GM12865 (cell line): Measurements from ENCODE around the gene USP36.

ENCODE experiments used
- DNase-seq: peaks from one replicate; pipeline ENCODE4 v3.0.0; 2010; ENCODE audit warnings: low read depth
- H3K4me3 ChIP-seq: 2 replicates; pipeline ENCODE4 v1.5.1; 2011; ENCODE audit warnings: mild to moderate bottlenecking, low read depth, low read length, control low read depth
- TF ChIP-seq, protein P1 (sequence below): IDR thresholded peaks from 2 replicates; pipeline ENCODE4 v1.5.1; 2011; ENCODE audit warnings: low read length, control low read depth, low read depth, inconsistent platforms; ENCODE audit not compliant: insufficient read depth; ENCODE audit errors: missing control alignments

USP36 gene

DNA sequence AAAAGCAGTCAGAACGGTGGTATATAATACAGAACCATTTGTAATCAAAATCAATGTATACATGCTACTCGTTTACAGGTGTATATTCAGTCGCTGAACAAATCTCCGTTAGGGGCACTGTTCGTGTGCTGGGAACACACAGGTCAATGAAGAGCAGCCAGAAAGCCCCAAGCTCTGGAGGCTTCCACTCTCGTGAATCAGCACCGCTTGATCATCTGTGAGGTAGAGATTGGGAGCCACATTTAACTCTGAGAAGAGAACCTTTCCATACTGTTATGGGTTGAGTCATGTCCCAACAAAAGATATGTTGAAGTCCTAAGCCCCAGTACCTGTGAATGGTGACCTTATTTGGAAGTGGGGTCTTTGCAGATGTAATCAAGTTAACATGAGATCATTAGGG lies 53.2 kb downstream of the USP36 start:
- DNase-seq, result peak; percentile 70
- TF ChIP-seq, protein P1, sequence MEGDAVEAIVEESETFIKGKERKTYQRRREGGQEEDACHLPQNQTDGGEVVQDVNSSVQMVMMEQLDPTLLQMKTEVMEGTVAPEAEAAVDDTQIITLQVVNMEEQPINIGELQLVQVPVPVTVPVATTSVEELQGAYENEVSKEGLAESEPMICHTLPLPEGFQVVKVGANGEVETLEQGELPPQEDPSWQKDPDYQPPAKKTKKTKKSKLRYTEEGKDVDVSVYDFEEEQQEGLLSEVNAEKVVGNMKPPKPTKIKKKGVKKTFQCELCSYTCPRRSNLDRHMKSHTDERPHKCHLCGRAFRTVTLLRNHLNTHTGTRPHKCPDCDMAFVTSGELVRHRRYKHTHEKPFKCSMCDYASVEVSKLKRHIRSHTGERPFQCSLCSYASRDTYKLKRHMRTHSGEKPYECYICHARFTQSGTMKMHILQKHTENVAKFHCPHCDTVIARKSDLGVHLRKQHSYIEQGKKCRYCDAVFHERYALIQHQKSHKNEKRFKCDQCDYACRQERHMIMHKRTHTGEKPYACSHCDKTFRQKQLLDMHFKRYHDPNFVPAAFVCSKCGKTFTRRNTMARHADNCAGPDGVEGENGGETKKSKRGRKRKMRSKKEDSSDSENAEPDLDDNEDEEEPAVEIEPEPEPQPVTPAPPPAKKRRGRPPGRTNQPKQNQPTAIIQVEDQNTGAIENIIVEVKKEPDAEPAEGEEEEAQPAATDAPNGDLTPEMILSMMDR, result peak; percentile 51

GRCh38 chr17:78785663-78786057 lies 55.0 kb downstream of the USP36 start:
- TF ChIP-seq, protein P1, result no peak
- DNase-seq, result no peak
- no peak overlapping the region for H3K4me3 ChIP-seq

More for the DNA sequence above, 53.2 kb downstream of the USP36 start:
- no peak overlapping the region for H3K4me3 ChIP-seq

- TF ChIP-seq, protein P1, result no peak
- no peak overlapping the region for H3K4me3 ChIP-seq
- DNase-seq, result no peak
Measured at GRCh38 chr17:78785011-78785662, 55.5 kb downstream of the USP36 start.

- TF ChIP-seq, protein P1, result no peak
- H3K4me3 ChIP-seq, result no peak overlapping the region
- no peak for DNase-seq
Measured at GRCh38 chr17:78784352-78784751, 56.3 kb downstream of the USP36 start.

DNA sequence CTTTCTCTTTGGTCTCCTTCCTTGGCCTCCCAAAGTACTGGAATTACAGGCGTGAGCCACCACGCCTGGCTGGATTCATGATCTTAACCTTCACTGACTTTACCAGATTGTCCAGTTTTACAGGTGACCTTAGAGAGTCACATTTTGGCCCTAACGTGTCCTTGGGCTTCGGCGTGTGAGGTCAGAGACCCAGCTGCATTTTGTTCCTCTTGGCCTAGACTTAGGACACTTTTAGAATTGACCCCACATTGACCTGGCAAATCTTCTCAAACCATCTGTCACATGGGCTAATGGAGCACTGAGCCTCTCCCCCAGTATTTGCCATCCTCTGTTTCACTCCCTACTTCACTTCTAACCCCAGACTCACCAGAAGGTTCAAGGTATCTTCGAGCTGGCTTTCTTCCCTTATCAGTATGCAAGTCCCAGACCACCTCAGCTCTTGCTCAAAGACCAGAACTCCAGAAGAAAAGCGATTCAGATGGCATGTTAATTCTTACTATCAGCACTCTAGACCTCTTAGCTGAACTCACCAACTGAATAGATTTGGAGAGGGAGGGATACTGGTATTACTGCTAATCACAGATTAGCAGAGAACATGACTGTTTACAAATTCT lies 56.8 kb downstream of the USP36 start:
- TF ChIP-seq, protein P1, result no peak
- no peak for DNase-seq
- H3K4me3 ChIP-seq, result no peak overlapping the region

DNA sequence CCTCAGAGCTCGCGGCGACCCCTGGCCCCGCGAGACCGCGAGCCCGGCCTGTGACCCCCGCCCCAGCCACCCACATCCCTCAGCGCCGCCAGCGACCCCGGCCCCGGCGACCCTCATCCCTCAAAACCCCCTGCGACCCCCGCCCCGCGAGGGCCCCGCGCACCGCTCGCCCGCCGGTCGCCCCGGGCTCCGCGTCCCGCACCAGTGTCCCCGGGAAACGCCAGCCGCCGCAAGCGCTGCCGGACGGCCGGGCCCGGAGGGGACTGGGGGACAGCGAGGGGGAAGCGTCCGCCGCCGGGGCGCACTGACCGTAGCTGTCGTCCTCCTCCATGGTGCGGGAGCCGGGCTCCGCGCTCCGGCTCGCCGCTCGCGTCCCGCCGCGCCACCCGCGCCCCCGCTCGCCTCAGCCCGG lies 58.7 kb downstream of the USP36 start, which contains the start of gene CYTH1:
CYTH1 (minus strand) TSS at position 381 of the 412 bp plus-strand sequence; CDS start at position 331, 50 bp downstream.
- peak within 1 kb of the TSS; percentile 72 for H3K4me3 ChIP-seq
- DNase-seq, result no peak
- TF ChIP-seq, protein P1, result no peak
